GM18511 (cell line): ENCODE measurements around the gene MCOLN2.
"Not testable (repeated sequence)": the region's sequence is repeated elsewhere in the genome, so short reads cannot be mapped to it uniquely, and the experiment has no call there.

Experiments used
- ATAC-seq: cut with Tn5 transposase; IDR thresholded peaks from one replicate; pipeline ENCODE4 v1.9.1; 2021; ENCODE audit warnings: mild to moderate bottlenecking, moderate library complexity; ENCODE audit not compliant: unreplicated experiment

MCOLN2 gene

GRCh38 chr1:84907095-84907827, 89.7 kb downstream of the MCOLN2 start:
- ATAC-seq, result no peak

GRCh38 chr1:84902727-84903126, 94.2 kb downstream of the MCOLN2 start:
- not testable (repeated sequence) for ATAC-seq

GRCh38 chr1:84899969-84900368, 96.9 kb downstream of the MCOLN2 start:
- ATAC-seq, result no peak

- no peak for ATAC-seq
These were observed 100.6 kb downstream of the MCOLN2 start for GRCh38 chr1:84896279-84896678.

GRCh38 chr1:84892705-84893618, 104.0 kb downstream of the MCOLN2 start, which contains the start of gene LPAR3:
LPAR3 (minus strand) TSS chr1:84893206; CDS start chr1:84866120, 27,086 bp downstream.
- ATAC-seq, result no peak

GRCh38 chr1:84890566-84890965, 106.3 kb downstream of the MCOLN2 start:
- ATAC-seq, result no peak

GRCh38 chr1:84889437-84889836, 107.5 kb downstream of the MCOLN2 start:
- ATAC-seq, result no peak

- ATAC-seq, result no peak
These were observed 108.2 kb downstream of the MCOLN2 start for GRCh38 chr1:84888753-84889152.

- ATAC-seq, result no peak
These were observed 109.5 kb downstream of the MCOLN2 start for GRCh38 chr1:84887261-84887934.

- ATAC-seq, result no peak
These were observed 111.4 kb downstream of the MCOLN2 start for GRCh38 chr1:84885469-84885868.

- no peak for ATAC-seq
These were observed 112.1 kb downstream of the MCOLN2 start for GRCh38 chr1:84884671-84885389.

- no peak for ATAC-seq
These were observed 113.6 kb downstream of the MCOLN2 start for GRCh38 chr1:84883286-84883685.

GRCh38 chr1:84877592-84877991, 119.3 kb downstream of the MCOLN2 start:
- no peak for ATAC-seq

- no peak for ATAC-seq
These were observed 120.6 kb downstream of the MCOLN2 start for GRCh38 chr1:84876353-84876752.
